MG63 (cell line): Measurements from ENCODE around the gene HMGXB3. TPM values are rescaled to one million over a fixed set of nuclear protein-coding genes. Genes with fewer than 3 reads are reported as not detected.
"Not testable (repeated sequence)": the region's sequence is repeated elsewhere in the genome, so short reads cannot be mapped to it uniquely, and the experiment has no call there.

ENCODE experiments used
- DNase-seq: peaks from one replicate; pipeline ENCODE4 v3.0.0-alpha.2; 2020
- H3K27me3 ChIP-seq: fragments of 250-450 bp; sonication (Bioruptor Pico); 2 replicates; pipeline ENCODE4 v1.5.1; 2020; ENCODE audit warnings: mild to moderate bottlenecking, moderate library complexity
- H3K36me3 ChIP-seq: fragments of 250-450 bp; sonication (Bioruptor Pico); 2 replicates; pipeline ENCODE4 v1.5.1; 2020; ENCODE audit warnings: mild to moderate bottlenecking, moderate library complexity
- H3K4me3 ChIP-seq: fragments of 250-450 bp; sonication (Bioruptor Pico); 2 replicates; pipeline ENCODE4 v1.5.1; 2020; ENCODE audit warnings: mild to moderate bottlenecking, moderate library complexity
- H3K9me3 ChIP-seq: fragments of 250-450 bp; sonication (Bioruptor Pico); 2 replicates; pipeline ENCODE4 v1.5.1; 2020; ENCODE audit warnings: mild to moderate bottlenecking, moderate library complexity
- total RNA-seq: library from RNA; depleted of rRNA; stranded (reverse); fragments of >200 nt; shearing (Covaris generic); gene quantifications from 2 replicates; pipeline ENCODE4 v1.2.3, GENCODE V29; 2014; ENCODE audit warnings: low replicate concordance; rRNA removed

HMGXB3 gene
- total RNA-seq, 1 experiment from 2014 or later: 38.2 TPM

DNA sequence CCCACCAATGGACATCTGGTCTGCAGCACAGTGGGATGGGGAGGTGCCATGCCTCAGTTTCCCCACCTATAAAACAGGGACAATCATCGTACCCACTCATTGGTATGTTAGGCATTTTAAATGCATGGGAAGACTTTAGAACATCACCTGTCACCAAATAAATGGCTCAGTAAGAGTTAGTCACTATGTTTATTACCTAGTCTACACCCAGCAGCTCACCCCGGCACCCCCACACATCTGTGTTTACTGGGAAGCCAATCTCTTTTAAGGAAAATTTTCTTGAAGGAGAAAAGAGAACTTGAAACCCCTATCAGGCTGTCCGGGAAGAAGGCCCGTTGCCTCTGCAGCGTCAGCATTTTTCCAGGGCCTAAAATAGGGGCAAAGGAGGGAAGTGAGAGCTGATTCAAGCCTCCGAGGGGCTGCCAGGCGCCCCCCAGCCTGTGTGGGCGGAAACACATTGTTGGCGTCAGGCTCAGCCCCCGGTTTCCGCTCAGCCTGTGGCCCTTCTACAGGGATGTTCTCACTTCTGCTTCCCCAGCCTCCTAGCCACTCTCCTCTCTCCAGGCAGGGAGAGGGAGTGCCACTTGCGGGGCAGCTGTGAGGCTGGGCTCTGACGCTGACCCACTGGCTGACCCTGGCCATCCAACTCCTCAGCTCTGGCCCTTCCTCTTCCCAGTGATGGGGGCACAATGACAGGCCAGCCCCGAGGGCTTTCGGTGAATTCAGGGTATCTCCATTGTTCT lies 81.2 kb downstream of the HMGXB3 start:
- DNase-seq: no peak
- H3K9me3 ChIP-seq: no peaks in the 10 kb centered on the region
- H3K27me3 ChIP-seq: peaks cover 6% of the 10 kb centered on the region
- H3K36me3 ChIP-seq: no peaks in the 10 kb centered on the region
- H3K4me3 ChIP-seq: no peak overlapping the region

DNA sequence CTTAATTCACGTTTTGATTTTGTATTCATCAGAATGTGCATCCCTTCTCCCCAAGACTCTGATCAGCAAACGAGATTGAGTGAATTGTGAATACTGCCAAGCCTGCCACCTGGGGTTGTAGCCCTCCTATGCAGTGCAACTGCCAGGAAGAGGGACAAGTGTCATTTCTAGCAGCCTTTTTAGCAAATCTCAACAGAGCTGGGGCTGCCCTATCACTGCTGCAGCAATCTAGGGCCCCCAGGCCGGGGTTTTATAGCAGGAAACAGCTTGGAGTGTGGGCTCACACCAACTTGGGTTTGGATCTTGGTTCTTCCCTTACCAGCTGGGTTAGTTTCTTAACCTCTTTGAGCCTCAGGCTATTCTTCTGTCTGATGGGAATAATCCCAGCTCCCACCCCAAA lies 81.8 kb downstream of the HMGXB3 start:
- no peak for DNase-seq
- H3K4me3 ChIP-seq: no peak overlapping the region
- H3K36me3 ChIP-seq: no peaks in the 10 kb centered on the region
- H3K9me3 ChIP-seq: no peaks in the 10 kb centered on the region
- H3K27me3 ChIP-seq: peaks cover 13% of the 10 kb centered on the region

DNA sequence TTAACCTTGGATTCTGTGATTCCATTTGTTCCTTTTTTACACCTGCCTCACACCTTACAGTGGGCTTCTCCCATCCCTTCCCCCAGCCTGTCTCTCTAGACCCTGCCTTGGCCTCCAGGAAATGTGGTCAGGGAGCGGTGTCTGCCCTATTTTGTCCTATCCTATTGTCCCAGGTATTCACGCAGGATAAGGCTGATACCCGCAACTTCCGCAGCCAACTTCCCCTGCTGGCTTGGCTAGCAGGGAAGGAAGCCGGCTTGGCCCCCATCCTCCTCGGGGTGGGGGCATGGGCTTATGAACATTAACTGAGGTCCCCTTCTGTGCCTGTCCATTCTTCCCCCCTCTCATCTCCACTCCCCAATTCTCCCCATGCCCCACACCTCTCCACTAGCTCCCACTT lies 82.3 kb downstream of the HMGXB3 start:
- Histone ChIP-seq H3K36me3 (no peaks in the 10 kb centered on the region), H3K4me3 (no peak overlapping the region), H3K9me3 (no peaks in the 10 kb centered on the region), H3K27me3 (peaks cover 18% of the 10 kb centered on the region)
- DNase-seq: no peak

DNA sequence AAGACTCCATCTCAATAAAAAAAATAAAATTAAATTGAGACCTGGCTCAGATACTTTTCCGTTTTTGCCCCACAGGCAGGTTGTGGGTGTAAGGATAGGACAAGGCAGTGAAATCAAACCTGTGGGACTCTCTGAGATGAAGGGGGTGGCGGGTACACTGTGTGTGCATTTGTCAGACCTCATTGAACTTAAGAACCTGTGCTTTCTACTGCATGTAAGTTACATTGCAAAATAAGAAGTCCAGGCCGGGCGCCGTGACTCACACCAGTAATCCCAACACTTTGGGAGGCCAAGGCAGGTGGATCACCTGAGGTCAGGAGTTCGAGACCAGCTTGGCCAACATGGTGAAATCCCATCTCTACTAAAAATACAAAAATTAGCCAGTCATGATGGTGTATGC lies 84.2 kb downstream of the HMGXB3 start:
- not testable (repeated sequence) for H3K4me3 ChIP-seq, DNase-seq, H3K9me3 ChIP-seq, H3K36me3 ChIP-seq
- H3K27me3 ChIP-seq: peaks cover 37% of the 10 kb centered on the region

DNA sequence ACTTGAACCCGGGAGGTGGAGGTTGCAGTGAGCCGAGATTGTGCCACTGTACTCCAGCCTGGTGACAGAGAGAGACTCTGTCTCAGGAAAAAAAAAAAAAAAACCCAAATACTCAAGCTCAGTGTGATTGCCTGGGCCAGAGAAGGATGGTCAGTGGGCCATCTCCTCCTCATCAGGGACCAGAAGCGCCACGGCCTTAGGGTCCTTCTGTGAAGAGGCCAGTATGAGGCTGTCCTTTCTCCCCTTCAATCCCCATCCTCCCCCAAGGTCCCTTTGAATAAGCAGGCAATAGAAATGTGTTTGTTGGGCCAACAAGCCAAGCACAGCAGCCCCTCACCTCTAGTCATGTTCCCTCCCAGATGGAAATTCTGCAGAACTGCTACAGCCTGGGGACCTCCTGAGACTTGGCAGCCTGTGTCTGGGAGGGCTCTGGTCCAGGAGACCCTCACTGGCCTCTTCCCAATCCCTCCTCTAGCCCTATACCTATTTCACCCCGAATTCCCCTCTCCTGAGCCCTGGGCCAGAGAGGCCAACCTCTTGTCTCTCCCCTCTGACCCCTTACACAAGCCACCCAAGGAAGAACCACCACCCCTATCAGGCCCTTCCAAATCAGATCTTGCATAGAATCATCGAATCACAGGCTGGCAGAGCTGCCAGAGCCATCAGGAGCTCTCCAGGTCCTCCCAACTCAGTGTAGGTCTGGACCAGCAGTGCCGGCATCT lies 84.8 kb downstream of the HMGXB3 start:
- Histone ChIP-seq H3K27me3 (peaks cover 43% of the 10 kb centered on the region), H3K4me3 (no peak overlapping the region)
- DNase-seq: no peak

DNA sequence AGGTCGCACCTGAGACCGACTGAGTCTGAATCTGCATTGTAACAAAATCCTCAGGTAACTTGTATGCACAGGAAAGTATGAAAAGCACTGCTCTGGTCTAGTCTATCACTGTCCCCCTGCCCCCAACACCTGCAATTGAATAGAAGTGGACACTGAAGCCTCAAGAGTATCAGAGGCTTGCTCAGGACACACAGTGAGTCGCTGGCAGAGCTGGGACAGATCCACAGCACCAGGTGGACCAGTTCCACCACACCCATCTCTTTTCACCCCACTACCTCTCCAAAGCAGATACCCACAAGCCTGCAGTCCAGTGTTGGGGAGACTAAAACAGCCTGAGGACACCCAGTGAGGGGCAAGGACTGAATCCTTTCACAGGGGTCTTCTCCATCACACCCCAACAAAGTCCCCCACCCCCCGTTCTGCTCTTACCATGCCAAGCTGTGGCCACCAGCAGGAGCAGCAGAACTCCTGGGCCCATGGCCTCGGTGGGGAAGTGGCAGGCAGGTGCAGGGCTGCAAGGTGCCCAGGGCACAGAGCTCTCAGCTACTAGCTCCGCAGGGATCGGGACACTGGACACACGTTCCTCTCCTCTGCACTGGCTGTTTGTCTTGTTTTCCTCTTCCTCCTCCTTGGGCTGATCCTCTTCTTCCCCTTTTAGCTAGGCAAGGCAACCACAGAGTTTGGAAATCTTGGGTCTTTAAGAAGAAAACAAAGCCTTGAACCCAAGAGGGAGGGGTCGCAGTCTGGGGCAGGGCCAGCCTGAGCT lies 85.6 kb downstream of the HMGXB3 start, which contains the start of gene CSF1R:
CSF1R (minus strand) TSS at position 605 of the 766 bp plus-strand sequence; CDS start at position 478, 127 bp downstream.
- peaks cover 51% of the 10 kb centered on the region for H3K27me3 ChIP-seq
- no peak within 1 kb of the TSS for H3K4me3 ChIP-seq
- no peak for DNase-seq

More for the DNA sequence above, 84.8 kb downstream of the HMGXB3 start:
- H3K9me3 ChIP-seq: no peaks in the 10 kb centered on the region
- H3K36me3 ChIP-seq: no peaks in the 10 kb centered on the region

DNA sequence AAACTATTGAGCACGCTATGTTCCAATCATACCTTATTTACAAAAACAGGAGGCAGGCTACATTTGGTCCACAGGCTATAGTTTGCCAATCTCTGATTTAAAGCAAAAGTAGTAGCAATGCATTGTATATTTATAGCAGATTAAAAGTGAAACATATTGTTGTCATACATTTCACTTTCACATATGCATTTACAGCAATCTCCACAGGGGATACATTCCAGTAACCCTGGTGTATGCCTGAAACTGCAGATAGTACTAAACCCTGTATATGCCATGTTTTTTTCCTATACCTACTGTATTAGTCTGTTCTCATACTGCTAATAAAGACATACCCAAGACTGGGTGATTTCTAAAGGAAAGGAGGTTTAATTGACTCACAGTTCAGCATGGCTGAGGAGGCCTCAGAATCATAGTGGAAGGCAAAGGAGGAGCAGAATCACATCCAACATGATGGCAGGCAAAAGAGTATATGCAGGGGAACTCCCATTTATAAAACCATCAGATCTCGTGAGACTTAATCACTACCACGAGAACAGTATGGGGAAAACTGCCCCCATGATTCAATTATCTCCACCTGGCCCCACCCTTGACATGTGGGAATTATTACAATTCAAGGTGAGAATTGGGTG lies 91.7 kb downstream of the HMGXB3 start:
- Histone ChIP-seq H3K27me3 (peaks cover 63% of the 10 kb centered on the region), H3K9me3 (no peaks in the 10 kb centered on the region), H3K36me3 (no peaks in the 10 kb centered on the region), H3K4me3 (no peak overlapping the region)
- no peak for DNase-seq

More for the DNA sequence above, 85.6 kb downstream of the HMGXB3 start, which contains the start of gene CSF1R:
- no peaks in the 10 kb centered on the region for H3K9me3 ChIP-seq
- H3K36me3 ChIP-seq: no peaks in the 10 kb centered on the region

DNA sequence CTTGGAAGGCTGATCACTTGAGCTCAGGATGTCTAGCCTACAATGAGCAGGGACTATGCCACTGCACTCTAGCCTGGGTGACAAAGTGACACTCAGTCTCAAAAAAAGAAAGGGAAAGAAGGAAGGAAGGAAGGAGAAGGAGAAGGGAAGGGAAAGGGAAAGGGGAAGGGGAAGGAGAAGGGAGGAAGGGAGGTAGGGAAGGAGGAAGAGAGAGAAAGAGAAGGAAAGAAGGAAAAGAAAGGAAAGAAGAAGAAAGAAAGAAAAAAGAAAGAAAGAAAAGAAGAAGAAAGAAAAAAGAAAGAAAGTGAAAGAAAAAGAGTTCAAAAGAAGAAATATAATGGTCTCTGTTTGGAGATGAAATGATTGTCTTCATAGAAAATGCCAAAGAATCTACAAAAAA lies 96.6 kb downstream of the HMGXB3 start:
- Histone ChIP-seq H3K27me3 (peaks cover 35% of the 10 kb centered on the region), H3K4me3 (no peak overlapping the region), H3K9me3 (no peaks in the 10 kb centered on the region), H3K36me3 (no peaks in the 10 kb centered on the region)
- DNase-seq: no peak

DNA sequence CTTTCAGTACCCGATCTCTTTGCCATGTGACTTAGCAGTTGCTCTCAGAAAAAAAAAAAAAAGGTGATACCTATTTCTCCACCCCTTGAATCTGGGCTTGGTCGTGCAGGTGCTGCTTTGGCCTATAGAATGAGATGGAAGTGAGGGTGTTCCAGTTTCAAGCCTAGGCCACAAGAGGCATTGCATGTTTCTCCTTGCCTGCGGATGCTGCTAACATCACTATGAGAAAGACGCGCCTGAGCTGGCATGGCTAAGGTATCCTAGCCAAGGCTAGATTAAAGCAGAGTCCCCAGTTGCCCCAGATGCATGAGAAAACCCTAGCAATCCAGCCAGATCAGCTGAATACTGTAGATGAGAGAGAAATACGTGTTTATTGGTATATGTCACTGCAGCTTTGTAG lies 100.5 kb downstream of the HMGXB3 start:
- no peaks in the 10 kb centered on the region for H3K9me3 ChIP-seq
- no peaks in the 10 kb centered on the region for H3K36me3 ChIP-seq
- DNase-seq: no peak
- H3K27me3 ChIP-seq: peaks cover 27% of the 10 kb centered on the region
- no peak overlapping the region for H3K4me3 ChIP-seq

Other genes with a start within 250 kb of the HMGXB3 start
- gene PDE6A, start 55.9 kb upstream of the HMGXB3 start, total RNA-seq: not detected in 2 replicates
- 8.7 and 13.2 TPM in 2 replicates for gene SLC26A2, start 40.0 kb upstream of the HMGXB3 start, total RNA-seq
- 4.9 and 6.6 TPM in 2 replicates for gene TIGD6, start 85 bp upstream of the HMGXB3 start, total RNA-seq
- gene CSF1R, start 85.8 kb downstream of the HMGXB3 start, total RNA-seq: 0.26 TPM in 1 of 2 replicates, not detected in the other
- 6.1 and 10.4 TPM in 2 replicates for gene PDGFRB, start 155.1 kb downstream of the HMGXB3 start, total RNA-seq
- gene CDX1, start 166.0 kb downstream of the HMGXB3 start, total RNA-seq: 0.07 TPM in 1 of 2 replicates, not detected in the other
- gene SLC6A7, start 189.3 kb downstream of the HMGXB3 start, total RNA-seq: not detected in 2 replicates